Neutrophil (primary cell): ENCODE data around the gene KAT7.

Experiments
- H3K27ac ChIP-seq: fragments of 200-600 bp; sonication (generic); 2 replicates; pipeline ENCODE4 v1.5.1; 2016; ENCODE audit warnings: mild to moderate bottlenecking, moderate library complexity
- H3K27me3 ChIP-seq: fragments of 200-600 bp; sonication (generic); 2 replicates; pipeline ENCODE4 v1.6.0; 2016; ENCODE audit warnings: mild to moderate bottlenecking
- H3K36me3 ChIP-seq: fragments of 200-600 bp; sonication (generic); 2 replicates; pipeline ENCODE4 v1.5.1; 2017
- H3K4me1 ChIP-seq, 2 experiments: fragments of 200-600 bp in 1 of 2; sonication (generic) in 1 of 2; 1 replicate in 1 of 2; 2 replicates in 1 of 2; pipeline versions ENCODE4 v1.5.1 to v1.6.1; 2013 to 2016; ENCODE audit warnings: low read depth in 1 of 2, low read length in 1 of 2, mild to moderate bottlenecking in 1 of 2, moderate library complexity in 1 of 2; ENCODE audit not compliant: control insufficient read depth in 1 of 2, insufficient read depth in 1 of 2
- H3K4me3 ChIP-seq, 2 experiments: fragments of 200-600 bp in 1 of 2; sonication (generic) in 1 of 2; 1 replicate in 1 of 2; 2 replicates in 1 of 2; pipeline ENCODE4 v1.5.1; 2013 to 2016; ENCODE audit warnings: low read depth in 1 of 2, low read length in 1 of 2, mild to moderate bottlenecking in 1 of 2, moderate library complexity in 1 of 2
- H3K9me3 ChIP-seq: fragments of 200-600 bp; sonication (generic); 2 replicates; pipeline ENCODE4 v1.5.1; 2016
- TF ChIP-seq, protein P1 (sequence below): fragments of 200-600 bp; sonication (generic); IDR thresholded peaks from 2 replicates; pipeline ENCODE4 v1.5.1; 2016; ENCODE audit warnings: antibody characterized with exemption

KAT7 gene

DNA sequence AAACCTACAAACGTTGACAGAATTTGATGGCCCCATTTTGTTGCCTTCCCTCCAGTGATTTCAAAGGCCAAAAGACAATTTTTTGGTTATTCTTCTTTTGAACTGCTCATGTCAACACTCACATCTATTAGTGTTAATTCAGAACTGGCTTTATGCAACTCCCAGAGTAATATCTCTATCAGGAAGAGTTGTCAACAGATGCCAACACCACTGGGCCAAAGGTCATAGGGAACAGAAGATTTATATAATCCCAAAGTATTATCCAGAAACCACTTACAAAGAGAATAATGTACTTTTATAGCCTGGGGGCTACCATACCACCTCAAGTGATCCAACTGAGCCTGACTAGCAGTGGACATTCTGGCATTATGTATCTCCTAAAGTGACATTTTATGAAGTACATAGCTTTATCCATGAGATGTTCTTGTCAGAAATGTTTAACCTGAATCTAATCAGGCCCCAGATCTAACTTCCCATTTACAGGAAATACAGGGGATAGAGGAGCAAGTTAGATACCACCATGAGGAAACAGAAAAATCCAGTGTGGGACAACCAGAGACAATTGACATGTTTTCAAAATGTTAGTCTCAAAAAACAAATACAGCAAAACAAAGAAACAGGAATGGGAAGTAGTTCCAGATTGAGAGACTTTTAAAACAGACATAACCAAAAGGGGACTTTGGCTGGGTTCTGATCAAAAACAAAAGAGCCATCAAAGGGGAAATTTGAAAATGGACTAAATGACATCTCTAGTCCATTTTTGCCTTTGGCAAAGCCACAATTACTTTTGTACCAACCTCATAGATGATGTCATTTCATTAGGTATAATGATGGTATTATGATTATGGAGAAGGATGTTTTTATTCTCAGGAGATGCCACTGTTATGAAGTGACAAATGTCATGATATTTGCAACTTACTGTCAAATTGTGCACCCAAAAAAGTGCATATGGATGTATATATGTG, 43.0 kb upstream of the KAT7 start:
- Histone ChIP-seq H3K4me1 (peaks cover 53 to 64% of the 10 kb centered on the region in 2 experiments), H3K4me3 (no peak overlapping the region)

DNA sequence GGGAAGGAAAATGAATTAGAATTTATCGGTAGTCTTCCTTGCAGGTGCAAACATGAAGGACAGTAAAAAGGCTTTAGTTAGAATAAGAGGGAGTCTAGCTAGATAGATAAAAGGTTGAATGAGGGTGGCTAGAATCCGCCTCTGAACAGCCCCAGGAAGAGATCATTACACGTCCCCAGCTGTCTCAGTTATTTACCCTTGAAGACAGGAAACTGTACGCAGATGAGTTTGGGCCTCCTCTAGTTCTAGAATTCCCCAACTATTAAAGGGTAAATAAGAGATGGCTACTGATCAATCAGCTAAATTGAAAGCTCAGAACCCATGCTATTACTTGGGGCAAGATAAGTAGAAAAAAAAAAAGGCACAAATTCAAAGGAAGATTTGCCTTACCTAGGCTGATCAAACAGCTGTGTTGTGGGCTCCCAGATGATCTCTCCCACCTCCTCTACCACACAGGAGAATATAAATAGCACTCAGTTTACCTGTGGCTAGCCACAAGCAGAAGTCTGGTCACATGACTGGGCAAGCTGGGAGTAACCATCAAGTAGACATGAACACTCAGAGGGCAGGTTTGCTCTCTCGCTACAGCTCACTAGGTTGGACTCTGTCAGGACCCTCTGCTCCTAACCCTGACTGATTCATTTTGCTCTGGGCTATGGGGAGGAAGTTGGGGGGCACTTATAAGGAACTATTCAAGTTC, 41.5 kb upstream of the KAT7 start:
- Histone ChIP-seq H3K27ac (peak overlapping the region; percentile 43), H3K36me3 (no peaks in the 10 kb centered on the region), H3K9me3 (no peaks in the 10 kb centered on the region), H3K4me3 (no peak overlapping the region), H3K4me1 (peaks cover 38 to 49% of the 10 kb centered on the region in 2 experiments), H3K27me3 (no peaks in the 10 kb centered on the region)
- TF ChIP-seq, protein P1, sequence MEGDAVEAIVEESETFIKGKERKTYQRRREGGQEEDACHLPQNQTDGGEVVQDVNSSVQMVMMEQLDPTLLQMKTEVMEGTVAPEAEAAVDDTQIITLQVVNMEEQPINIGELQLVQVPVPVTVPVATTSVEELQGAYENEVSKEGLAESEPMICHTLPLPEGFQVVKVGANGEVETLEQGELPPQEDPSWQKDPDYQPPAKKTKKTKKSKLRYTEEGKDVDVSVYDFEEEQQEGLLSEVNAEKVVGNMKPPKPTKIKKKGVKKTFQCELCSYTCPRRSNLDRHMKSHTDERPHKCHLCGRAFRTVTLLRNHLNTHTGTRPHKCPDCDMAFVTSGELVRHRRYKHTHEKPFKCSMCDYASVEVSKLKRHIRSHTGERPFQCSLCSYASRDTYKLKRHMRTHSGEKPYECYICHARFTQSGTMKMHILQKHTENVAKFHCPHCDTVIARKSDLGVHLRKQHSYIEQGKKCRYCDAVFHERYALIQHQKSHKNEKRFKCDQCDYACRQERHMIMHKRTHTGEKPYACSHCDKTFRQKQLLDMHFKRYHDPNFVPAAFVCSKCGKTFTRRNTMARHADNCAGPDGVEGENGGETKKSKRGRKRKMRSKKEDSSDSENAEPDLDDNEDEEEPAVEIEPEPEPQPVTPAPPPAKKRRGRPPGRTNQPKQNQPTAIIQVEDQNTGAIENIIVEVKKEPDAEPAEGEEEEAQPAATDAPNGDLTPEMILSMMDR = no peak

More for the DNA sequence above, 43.0 kb upstream of the KAT7 start:
- H3K27ac ChIP-seq = peak overlapping the region; percentile 43
- no peaks in the 10 kb centered on the region for H3K36me3 ChIP-seq
- H3K9me3 ChIP-seq = no peaks in the 10 kb centered on the region
- H3K27me3 ChIP-seq = no peaks in the 10 kb centered on the region
- TF ChIP-seq, protein P1 = no peak

DNA sequence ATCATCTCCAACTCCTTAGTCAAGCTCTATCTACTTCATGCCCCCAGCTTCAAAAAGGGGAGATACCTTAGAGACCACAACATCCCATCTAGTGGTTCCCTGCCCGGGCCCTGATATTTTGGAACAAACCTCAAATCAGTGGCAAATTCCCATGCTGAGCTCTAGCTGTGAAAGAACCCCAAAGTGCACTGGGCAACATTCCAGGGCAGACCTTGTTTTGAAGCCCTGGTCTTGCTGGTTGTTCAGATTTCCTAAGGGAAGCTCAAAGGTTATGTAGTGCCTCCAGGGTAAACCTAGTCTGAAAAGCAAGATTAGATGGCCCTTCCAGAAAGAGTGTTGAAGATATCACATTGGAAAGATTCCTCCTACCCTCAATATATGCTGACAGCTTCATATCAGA, 40.8 kb upstream of the KAT7 start:
- peak overlapping the region; percentile 43 for H3K27ac ChIP-seq
- peaks cover 31 to 42% of the 10 kb centered on the region in 2 experiments for H3K4me1 ChIP-seq
- no peaks in the 10 kb centered on the region for H3K27me3 ChIP-seq
- TF ChIP-seq, protein P1 = no peak
- no peaks in the 10 kb centered on the region for H3K9me3 ChIP-seq
- no peak overlapping the region for H3K4me3 ChIP-seq
- no peaks in the 10 kb centered on the region for H3K36me3 ChIP-seq

DNA sequence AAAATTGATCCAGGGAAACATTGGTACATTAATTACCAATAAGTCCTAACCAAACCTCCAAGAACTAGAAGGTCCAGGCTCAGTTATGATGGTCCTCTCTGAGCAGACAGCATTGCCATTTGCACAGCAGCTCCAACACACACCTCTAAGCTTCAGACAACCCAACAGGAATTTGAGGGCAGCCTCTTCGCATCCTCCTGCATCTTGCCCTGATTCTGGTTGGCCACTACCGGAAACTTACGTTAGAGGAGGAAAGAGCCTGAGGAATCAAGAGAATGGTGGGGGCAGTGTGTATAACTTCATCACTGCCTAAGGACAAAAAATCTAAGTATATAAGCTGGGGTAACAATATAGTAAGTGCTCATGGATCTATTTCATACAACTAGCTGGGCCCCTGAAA, 40.3 kb upstream of the KAT7 start:
- Histone ChIP-seq H3K4me1 (peaks cover 25 to 36% of the 10 kb centered on the region in 2 experiments), H3K36me3 (no peaks in the 10 kb centered on the region), H3K4me3 (no peak overlapping the region), H3K9me3 (no peaks in the 10 kb centered on the region), H3K27me3 (no peaks in the 10 kb centered on the region), H3K27ac (peak overlapping the region; percentile 43)
- TF ChIP-seq, protein P1 = no peak

DNA sequence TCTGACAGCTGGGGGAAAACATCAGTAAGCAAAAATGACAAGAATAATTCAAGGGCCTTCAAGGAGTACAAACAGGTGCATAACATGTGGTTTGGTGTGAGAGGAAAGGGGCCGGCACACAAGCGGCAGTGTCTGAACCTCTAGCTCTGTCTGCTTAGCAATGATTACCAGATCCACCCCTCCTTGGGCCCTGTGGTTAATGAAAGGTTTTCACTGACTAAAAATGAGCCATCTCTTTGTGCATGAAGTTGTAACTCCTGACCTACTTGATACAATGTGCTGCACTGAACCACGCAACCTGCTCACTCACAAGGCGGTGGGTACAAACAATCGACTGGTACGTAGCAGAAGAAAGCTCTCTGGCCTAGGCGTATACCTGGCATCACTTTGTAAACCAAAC, 39.7 kb upstream of the KAT7 start:
- no peak overlapping the region for H3K4me3 ChIP-seq
- H3K4me1 ChIP-seq = peaks cover 24 to 34% of the 10 kb centered on the region in 2 experiments
- no peaks in the 10 kb centered on the region for H3K27me3 ChIP-seq
- no peaks in the 10 kb centered on the region for H3K9me3 ChIP-seq
- no peaks in the 10 kb centered on the region for H3K36me3 ChIP-seq
- TF ChIP-seq, protein P1 = no peak
- peak overlapping the region; percentile 43 for H3K27ac ChIP-seq
